Dendritic cell treated with granulocyte-macrophage colony-stimulating factor and Interleukin-4, amounts not matched to agents 40 ng/mL and 50 ng/mL, for 4 days (primary cell): Measurements from ENCODE around the gene CDC16.
"Not testable (repeated sequence)": the region's sequence is repeated elsewhere in the genome, so short reads cannot be mapped to it uniquely, and the experiment has no call there.

ENCODE experiments used
- H3K27ac Mint-ChIP-seq: one replicate; pipeline ENCODE4 v1.8.0; 2022; ENCODE audit warnings: mild to moderate bottlenecking, mixed read lengths
- H3K27me3 Mint-ChIP-seq: one replicate; pipeline ENCODE4 v1.8.0; 2022; ENCODE audit warnings: mild to moderate bottlenecking, mixed read lengths
- H3K36me3 Mint-ChIP-seq: one replicate; pipeline ENCODE4 v1.8.0; 2022; ENCODE audit warnings: low read depth, mixed read lengths
- H3K4me1 Mint-ChIP-seq: one replicate; pipeline ENCODE4 v1.8.0; 2022; ENCODE audit warnings: low read depth, mixed read lengths
- H3K4me3 Mint-ChIP-seq: one replicate; pipeline ENCODE4 v1.8.0; 2022; ENCODE audit warnings: mild to moderate bottlenecking, moderate library complexity, mixed read lengths
- H3K9me3 Mint-ChIP-seq: one replicate; pipeline ENCODE4 v1.8.0; 2022; ENCODE audit warnings: mixed read lengths
- intact Hi-C: fragments of 100-400 bp; cut with micrococcal nuclease; formaldehyde crosslinking; loops from one replicate; pipeline ENCODE4 v1.15.0; 2022

CDC16 gene, protein sequence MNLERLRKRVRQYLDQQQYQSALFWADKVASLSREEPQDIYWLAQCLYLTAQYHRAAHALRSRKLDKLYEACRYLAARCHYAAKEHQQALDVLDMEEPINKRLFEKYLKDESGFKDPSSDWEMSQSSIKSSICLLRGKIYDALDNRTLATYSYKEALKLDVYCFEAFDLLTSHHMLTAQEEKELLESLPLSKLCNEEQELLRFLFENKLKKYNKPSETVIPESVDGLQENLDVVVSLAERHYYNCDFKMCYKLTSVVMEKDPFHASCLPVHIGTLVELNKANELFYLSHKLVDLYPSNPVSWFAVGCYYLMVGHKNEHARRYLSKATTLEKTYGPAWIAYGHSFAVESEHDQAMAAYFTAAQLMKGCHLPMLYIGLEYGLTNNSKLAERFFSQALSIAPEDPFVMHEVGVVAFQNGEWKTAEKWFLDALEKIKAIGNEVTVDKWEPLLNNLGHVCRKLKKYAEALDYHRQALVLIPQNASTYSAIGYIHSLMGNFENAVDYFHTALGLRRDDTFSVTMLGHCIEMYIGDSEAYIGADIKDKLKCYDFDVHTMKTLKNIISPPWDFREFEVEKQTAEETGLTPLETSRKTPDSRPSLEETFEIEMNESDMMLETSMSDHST

DNA sequence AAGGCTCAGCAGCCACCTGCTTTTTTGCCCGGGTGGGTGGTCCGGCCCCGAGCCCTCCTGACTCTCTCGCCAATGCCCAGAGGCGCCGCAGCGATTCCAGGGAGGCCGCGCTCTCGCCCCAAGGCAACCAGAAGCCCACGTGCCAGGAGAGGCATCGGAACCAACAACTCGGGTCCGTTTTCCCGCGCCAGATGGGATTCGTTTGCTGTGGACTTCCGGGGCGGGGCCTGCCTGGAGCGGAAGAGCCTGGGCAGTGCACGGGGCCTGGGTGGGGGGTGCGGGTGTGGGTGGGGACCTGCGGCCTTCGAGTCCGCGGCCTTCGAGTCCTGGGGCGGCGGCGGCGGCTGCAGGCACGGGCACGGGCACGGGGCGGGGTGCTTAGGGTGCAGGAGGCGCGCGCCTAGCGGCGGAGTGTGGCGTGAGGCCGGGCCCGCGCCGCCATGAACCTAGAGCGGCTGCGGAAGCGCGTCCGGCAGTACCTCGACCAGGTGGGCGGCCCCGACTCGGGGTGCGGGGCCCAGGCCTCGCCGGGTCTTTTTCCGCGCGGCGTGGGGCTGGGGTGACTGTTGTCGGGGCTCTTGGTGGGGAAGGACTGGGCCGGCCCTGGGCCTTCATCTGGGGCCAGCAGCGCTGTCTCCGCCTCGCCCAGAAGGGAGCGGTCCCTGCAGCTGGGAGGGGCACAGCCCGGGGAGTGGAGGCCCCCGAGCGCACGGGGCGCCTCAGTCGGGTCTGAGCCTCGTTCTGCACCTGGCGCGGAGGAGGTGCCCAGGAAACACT lies at the start of gene CDC16:
Gene CDC16, plus strand, starts transcription at position 253 of the 777 bp plus-strand sequence. Its CDS starts 188 bp downstream, at position 441.
- Mint-ChIP-seq H3K36me3 (peaks cover 40% of the 10 kb centered on the region), H3K4me3 (peak within 1 kb of the TSS; percentile 88), H3K4me1 (peaks cover 30% of the 10 kb centered on the region), H3K9me3 (no peaks in the 10 kb centered on the region), H3K27ac (peak within 1 kb of the TSS; percentile 87), H3K27me3 (peaks cover 9% of the 10 kb centered on the region)
- intact Hi-C loops = no loop called here

DNA sequence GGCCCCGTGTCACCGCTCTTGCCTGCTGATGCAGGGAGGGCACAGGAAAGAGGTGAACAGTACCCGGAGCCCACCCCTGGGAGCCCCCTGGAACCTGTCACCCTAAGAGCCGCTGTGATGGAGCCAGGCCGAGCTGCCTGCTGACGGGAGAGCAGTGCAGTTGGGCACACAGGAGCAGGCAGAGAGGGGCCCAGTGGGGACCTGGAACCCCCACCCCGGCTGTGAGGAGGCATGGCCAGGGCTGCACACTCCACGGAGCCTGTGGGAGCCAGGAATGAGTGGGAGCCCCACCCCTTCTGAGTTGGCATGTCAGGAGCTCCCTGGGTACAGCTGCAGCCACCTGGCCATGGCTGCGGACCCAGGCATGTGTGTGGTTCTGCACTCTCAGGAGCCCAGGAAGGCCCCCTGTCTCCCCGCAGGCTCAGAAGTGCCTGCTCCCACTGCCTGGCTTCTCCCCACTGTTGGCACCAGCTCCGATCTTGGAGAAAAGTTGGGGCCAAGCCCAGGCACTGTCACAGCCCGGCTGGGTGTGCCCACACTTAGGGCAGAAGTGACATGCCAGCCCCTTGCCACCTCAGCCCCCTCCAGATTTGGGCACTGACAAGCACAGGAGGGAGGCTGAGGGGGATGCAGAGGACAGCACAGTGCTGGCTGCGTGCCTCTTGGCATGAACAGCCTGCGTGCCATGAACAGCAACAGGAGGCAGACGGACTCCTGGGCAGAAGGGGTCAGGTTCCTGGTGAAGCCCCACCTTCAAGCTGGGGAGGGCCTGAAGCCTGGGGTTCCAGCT lies 49.3 kb upstream of the CDC16 start:
- intact Hi-C loops = no loop called here
- peaks cover 14% of the 10 kb centered on the region for H3K27me3 Mint-ChIP-seq
- H3K36me3 Mint-ChIP-seq = no peaks in the 10 kb centered on the region
- no peak overlapping the region for H3K27ac Mint-ChIP-seq
- peaks cover 10% of the 10 kb centered on the region for H3K4me1 Mint-ChIP-seq
- no peak overlapping the region for H3K4me3 Mint-ChIP-seq
- H3K9me3 Mint-ChIP-seq = peaks cover 28% of the 10 kb centered on the region

DNA sequence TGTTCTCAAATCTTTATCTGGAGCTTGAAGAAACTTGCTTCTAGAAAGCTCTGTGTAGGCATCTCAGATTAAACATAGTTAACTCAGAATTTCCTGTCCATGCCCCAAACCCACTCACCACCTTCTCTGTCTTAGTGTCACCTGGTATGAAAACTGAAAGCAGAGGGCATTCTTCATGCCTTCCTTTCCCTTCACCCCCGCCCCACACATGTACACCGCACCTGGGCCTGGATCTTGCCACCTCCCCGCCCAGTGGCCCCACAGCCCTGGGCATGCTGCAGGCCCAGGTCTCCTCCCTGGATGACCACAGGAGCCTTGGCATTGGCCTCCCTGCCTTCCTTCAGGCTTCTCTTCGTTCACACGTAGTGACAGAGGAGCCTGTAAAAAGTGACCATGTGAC lies 39.8 kb upstream of the CDC16 start:
- Mint-ChIP-seq H3K9me3 (peaks cover 9% of the 10 kb centered on the region), H3K36me3 (no peaks in the 10 kb centered on the region), H3K4me3 (no peak overlapping the region), H3K27me3 (peaks cover 32% of the 10 kb centered on the region), H3K4me1 (no peaks in the 10 kb centered on the region), H3K27ac (no peak overlapping the region)
- intact Hi-C loops = no loop called here

DNA sequence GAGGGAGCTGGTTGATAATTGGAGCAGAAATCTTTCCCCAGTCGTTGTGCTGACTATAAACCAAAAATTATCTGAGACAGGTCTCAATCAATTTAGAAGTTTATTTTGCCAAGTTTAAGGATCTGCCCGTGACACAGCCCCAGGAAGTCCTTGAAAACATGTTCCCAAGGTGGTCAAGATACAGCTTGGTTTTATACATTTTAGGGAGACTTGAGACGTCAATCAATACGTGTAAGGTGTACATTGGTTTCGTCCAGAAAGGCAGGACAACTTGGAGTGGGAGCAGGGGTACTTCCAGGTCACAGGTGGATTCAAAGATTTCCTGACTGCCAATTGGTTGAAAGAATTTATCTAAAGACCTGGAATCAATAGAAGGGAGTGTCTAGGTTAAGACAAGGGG lies 38.1 kb upstream of the CDC16 start:
- Mint-ChIP-seq H3K36me3 (no peaks in the 10 kb centered on the region), H3K4me3 (no peak overlapping the region), H3K4me1 (no peaks in the 10 kb centered on the region), H3K9me3 (no peaks in the 10 kb centered on the region), H3K27ac (no peak overlapping the region), H3K27me3 (peaks cover 45% of the 10 kb centered on the region)
- intact Hi-C loops = no loop called here

DNA sequence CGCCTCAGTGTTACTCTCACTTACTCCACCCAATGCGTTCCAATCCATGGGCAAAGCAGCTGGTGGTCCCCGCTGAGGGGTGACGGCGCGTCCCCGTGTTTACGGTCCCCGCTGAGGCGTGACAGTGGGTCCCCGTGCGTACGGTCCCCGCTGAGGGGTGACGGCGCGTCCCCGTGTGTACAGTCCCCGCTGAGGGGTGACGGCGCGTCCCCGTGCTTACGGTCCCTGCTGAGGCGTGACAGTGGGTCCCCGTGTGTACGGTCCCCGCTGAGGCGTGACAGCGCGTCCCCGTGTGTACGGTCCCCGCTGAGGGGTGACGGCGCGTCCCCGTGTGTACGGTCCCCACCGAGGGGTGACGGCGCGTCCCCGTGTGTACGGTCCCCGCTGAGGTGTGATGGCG lies 36.1 kb upstream of the CDC16 start:
- no peaks in the 10 kb centered on the region for H3K9me3 Mint-ChIP-seq
- no peak overlapping the region for H3K4me3 Mint-ChIP-seq
- no peaks in the 10 kb centered on the region for H3K4me1 Mint-ChIP-seq
- no peaks in the 10 kb centered on the region for H3K36me3 Mint-ChIP-seq
- H3K27ac Mint-ChIP-seq = no peak overlapping the region
- peaks cover 55% of the 10 kb centered on the region for H3K27me3 Mint-ChIP-seq
- intact Hi-C loops = no loop called here

DNA sequence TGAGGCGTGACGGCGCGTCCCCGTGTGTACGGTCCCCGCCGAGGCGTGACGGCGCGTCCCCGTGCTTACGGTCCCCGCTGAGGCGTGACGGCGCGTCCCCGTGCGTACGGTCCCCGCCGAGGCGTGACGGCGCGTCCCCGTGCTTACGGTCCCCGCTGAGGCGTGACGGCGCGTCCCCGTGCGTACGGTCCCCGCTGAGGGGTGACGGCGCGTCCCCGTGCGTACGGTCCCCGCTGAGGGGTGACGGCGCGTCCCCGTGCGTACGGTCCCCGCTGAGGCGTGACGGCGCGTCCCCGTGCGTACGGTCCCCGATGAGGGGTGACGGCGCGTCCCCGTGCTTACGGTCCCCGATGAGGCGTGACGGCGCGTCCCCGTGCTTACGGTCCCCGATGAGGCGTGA lies 35.2 kb upstream of the CDC16 start:
- peaks cover 58% of the 10 kb centered on the region for H3K27me3 Mint-ChIP-seq
- H3K4me1 Mint-ChIP-seq, H3K9me3 Mint-ChIP-seq, H3K27ac Mint-ChIP-seq, intact Hi-C loops, H3K36me3 Mint-ChIP-seq, H3K4me3 Mint-ChIP-seq: not testable (repeated sequence)

DNA sequence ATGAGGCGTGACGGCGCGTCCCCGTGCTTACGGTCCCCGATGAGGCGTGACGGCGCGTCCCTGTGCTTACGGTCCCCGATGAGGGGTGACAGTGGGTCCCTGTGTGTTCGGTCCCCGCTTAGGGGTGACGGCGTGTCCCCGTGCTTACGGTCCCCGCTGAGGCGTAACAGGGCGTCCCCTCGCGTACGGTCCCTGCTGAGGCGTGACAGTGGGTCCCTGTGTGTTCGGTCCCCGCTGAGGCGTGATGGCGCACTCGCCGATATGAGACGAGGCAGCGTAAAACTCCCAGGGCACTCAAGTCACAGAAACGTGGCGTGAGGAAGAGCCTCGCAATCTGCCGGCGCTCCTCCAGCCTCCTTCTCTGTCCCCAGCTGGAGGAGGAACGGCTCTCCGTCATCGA lies 34.7 kb upstream of the CDC16 start:
- intact Hi-C loops = no loop called here
- Mint-ChIP-seq H3K36me3 (no peaks in the 10 kb centered on the region), H3K27ac (no peak overlapping the region), H3K27me3 (peaks cover 57% of the 10 kb centered on the region), H3K4me1 (no peaks in the 10 kb centered on the region), H3K4me3 (no peak overlapping the region), H3K9me3 (no peaks in the 10 kb centered on the region)

DNA sequence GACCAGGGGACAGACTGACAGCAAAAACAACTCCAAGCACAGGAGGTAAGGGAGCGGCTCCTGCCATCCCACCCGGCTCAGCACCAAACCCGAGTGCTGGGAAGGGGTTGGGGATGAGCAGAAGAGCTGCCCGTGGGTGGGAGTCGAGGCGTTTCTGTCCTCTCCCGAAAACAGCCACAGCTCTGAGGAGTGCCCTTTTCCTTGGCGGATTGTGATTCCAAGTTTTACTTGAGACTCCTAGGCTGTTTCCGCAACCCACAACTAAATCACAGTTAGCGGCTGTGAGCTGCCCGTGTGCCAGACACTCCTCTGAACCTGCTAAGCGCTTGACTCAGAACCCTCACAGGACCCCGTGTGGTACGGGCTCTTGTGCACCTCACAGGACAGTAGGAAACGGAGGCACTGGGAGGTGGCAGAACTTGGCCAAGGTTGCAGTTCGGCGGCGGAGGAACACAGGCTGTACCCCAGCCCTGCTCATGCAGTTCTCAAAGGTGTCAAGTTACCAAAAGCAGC lies 34.2 kb upstream of the CDC16 start:
- intact Hi-C loops = no loop called here
- Mint-ChIP-seq H3K27me3 (peaks cover 54% of the 10 kb centered on the region), H3K9me3 (no peaks in the 10 kb centered on the region), H3K4me1 (no peaks in the 10 kb centered on the region), H3K27ac (no peak overlapping the region), H3K4me3 (no peak overlapping the region), H3K36me3 (no peaks in the 10 kb centered on the region)

DNA sequence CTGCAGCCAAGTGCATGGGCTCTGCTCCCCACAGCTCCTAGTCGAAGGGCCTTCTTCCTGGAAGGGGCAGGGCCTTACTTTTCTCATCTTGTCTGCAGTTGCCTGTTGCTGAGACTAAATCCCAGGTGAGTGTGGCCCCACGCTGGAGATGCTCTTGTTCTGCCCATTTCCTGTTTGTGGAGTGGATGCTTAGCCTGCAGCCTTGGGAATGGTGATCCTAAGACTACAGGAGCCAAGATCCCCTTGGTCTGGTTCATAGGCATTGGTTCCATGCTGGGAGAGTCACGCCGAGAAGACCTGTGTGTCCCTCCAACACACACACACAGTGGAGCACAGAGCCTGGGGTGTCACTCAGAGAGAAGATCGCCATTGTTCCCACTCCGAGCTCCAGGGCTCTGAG lies 32.1 kb upstream of the CDC16 start:
- Mint-ChIP-seq H3K4me3 (no peak overlapping the region), H3K36me3 (no peaks in the 10 kb centered on the region), H3K9me3 (no peaks in the 10 kb centered on the region), H3K4me1 (no peaks in the 10 kb centered on the region), H3K27ac (no peak overlapping the region), H3K27me3 (peaks cover 43% of the 10 kb centered on the region)
- intact Hi-C loops = no loop called here

DNA sequence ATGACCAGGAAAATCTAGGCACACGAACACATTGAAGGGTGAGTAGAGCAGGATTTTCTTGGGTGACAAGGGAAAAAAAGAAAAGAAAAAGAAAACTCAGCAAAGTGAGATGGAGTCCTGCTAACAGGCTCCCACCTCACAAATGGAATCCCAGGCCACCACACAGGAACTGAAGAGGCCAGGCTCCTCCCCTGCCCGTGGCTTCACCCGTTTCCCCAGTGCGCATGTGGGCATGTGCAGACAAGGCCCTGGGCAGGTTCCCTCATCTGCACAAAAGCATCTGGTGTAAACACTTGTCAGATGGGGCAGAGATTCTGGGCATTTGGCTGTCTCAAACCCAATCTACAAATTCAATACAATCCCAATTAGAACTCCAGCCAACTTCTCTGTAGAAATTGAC lies 31.2 kb upstream of the CDC16 start:
- Mint-ChIP-seq H3K9me3 (no peaks in the 10 kb centered on the region), H3K4me1 (no peaks in the 10 kb centered on the region), H3K4me3 (no peak overlapping the region), H3K36me3 (no peaks in the 10 kb centered on the region), H3K27me3 (peaks cover 38% of the 10 kb centered on the region), H3K27ac (no peak overlapping the region)
- intact Hi-C loops = no loop called here

DNA sequence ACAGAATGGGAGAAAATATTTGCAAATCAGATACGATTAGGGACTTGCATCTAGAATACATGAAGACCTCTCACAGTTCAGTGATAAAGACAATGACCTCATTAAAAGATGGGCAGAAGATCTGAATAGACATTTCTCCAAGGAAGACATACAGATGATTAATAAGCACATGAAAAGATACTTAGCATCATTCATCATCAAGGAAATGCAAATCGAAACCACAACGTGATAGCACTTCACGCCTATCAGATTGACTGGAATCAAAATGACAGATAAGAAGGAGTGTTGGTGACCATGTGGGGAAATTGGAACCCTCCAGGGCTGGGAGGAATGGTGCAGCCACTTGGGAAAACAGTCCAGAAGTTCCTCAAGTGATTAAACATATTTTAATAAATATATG lies 29.8 kb upstream of the CDC16 start:
- Mint-ChIP-seq H3K27me3 (peaks cover 37% of the 10 kb centered on the region), H3K4me3 (no peak overlapping the region), H3K36me3 (no peaks in the 10 kb centered on the region), H3K9me3 (no peaks in the 10 kb centered on the region), H3K27ac (no peak overlapping the region), H3K4me1 (no peaks in the 10 kb centered on the region)
- intact Hi-C loops = no loop called here

DNA sequence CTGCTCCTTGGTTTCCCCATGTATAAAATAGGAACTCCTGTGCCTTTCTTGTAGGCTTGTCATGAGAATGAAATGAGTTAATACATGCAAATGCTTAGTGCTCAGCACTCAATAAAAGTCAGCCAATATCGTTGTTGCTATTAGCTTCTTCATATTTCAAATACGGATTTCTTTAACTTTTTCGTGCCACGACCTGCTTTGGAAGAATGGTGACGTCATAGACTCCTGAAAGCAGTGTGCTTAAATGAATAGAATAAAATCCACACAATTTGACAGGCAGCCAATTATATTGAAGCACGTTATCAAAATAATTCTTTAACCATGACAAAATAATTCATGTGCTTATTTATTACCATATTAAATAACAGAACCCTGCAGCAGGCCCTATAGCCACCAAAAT lies 26.6 kb upstream of the CDC16 start:
- Mint-ChIP-seq H3K36me3 (no peaks in the 10 kb centered on the region), H3K4me3 (no peak overlapping the region), H3K27ac (no peak overlapping the region), H3K4me1 (peaks cover 11% of the 10 kb centered on the region), H3K27me3 (peaks cover 25% of the 10 kb centered on the region), H3K9me3 (no peaks in the 10 kb centered on the region)
- intact Hi-C loops = no loop called here

DNA sequence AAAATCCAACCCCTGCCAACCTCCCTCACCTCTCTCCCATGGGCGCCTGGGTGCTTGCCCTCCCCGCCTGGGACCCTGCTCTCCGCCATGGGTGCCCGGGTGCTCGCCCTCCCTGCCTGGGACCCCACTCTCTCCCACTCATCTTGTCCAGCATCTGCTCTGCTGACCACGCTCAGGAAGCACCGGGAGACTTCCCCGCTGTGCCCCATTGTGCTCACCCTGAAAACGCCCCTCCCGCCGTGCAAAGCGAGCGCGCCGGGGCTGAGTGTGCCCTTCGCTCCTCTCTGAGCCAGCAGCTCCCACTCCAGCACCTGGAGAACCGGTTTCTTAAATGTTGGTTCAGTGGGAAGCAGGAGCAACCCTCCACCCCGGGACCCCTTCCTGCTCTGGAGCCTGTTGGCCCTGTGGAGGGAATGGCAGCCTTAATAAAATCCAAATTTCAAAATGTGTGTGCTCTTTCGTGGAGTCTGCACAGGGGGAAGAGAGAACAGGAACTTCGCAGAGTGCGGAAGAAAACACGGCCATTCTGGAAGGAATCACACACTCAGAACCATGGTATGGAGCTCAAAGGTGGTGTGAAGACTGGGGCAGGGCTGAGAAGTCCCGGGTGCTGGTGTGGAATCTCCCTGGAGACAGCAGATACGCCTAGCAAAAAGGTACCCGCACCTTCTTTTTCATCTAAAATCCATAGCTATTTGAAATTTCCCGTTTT lies 23.1 kb upstream of the CDC16 start:
- Mint-ChIP-seq H3K4me3 (peak overlapping the region; percentile 24), H3K36me3 (no peaks in the 10 kb centered on the region), H3K4me1 (peaks cover 11% of the 10 kb centered on the region), H3K27me3 (peaks cover 28% of the 10 kb centered on the region), H3K27ac (peak overlapping the region; percentile 53), H3K9me3 (no peaks in the 10 kb centered on the region)
- intact Hi-C loops = no loop called here
